IMR-90 (cell line): ENCODE measurements around the gene ZNF608. TPM values are rescaled to one million over a fixed set of nuclear protein-coding genes. Genes with fewer than 3 reads are reported as not detected.

Experiments used
- ATAC-seq: fragments of 200-7000 bp; cut with Tn5 transposase; 2 replicates; pipeline ENCODE4 v1.9.1; 2020; ENCODE audit warnings: low read depth, mild to moderate bottlenecking, moderate library complexity
- BruUV-seq: library from RNA; stranded (reverse); fragments of 400-500 nt; replicated peaks from 2 replicates; lab custom pipeline; 2021; lab: Mats Ljungman, UMichigan
- CTCF ChIA-PET: fragments of 300-600 bp; formaldehyde crosslinking; extraction: SDS; loops from one replicate; lab custom pipeline; 2021; ENCODE audit warnings: antibody characterized with exemption; lab: Yijun Ruan, JAX
- POLR2A ChIA-PET: fragments of 300-600 bp; sonication (Branson Sonifier 250); formaldehyde crosslinking; loops from one replicate; lab custom pipeline; 2022; ENCODE audit warnings: antibody characterized with exemption; ENCODE audit not compliant: unreplicated experiment; lab: Charles Lee
- DNase-seq: peaks from one replicate; pipeline ENCODE4 v3.0.0; 2013
- H2AFZ ChIP-seq: replicated peaks from 2 replicates; pipeline ENCODE3; 2013; ENCODE audit warnings: low read length, mild to moderate bottlenecking; ENCODE audit not compliant: poor library complexity
- H2AK5ac ChIP-seq: 2 replicates; pipeline ENCODE4 v1.6.1; 2013; ENCODE audit warnings: low read depth, low read length, inconsistent platforms
- H2AK9ac ChIP-seq: replicated peaks from 2 replicates; pipeline ENCODE3; 2013; ENCODE audit warnings: mild to moderate bottlenecking, low read depth, low read length, moderate library complexity; ENCODE audit not compliant: poor library complexity
- H2BK120ac ChIP-seq: 2 replicates; pipeline ENCODE4 v1.6.1; 2013; ENCODE audit warnings: low read depth, low read length, inconsistent platforms
- H2BK15ac ChIP-seq: 3 replicates; pipeline ENCODE4 v1.6.1; 2013; ENCODE audit warnings: low read depth, low read length, inconsistent platforms
- H2BK20ac ChIP-seq: 2 replicates; pipeline ENCODE4 v1.6.1; 2013; ENCODE audit warnings: low read depth, mild to moderate bottlenecking, inconsistent platforms, low read length, moderate library complexity
- H2BK5ac ChIP-seq: 2 replicates; pipeline ENCODE4 v1.6.1; 2013; ENCODE audit warnings: mild to moderate bottlenecking, low read depth, low read length, inconsistent platforms; ENCODE audit not compliant: poor library complexity, severe bottlenecking
- H3K14ac ChIP-seq: replicated peaks from 2 replicates; pipeline ENCODE4 v1.6.1; 2013; ENCODE audit warnings: low read depth, low read length, inconsistent platforms
- H3K18ac ChIP-seq: 2 replicates; pipeline ENCODE4 v1.6.1; 2013; ENCODE audit warnings: low read depth, low read length, control low read depth
- H3K23ac ChIP-seq: 2 replicates; pipeline ENCODE4 v1.6.1; 2013; ENCODE audit warnings: low read depth, low read length, inconsistent platforms
- H3K27ac ChIP-seq: 2 replicates; pipeline ENCODE4 v1.5.1; 2013; ENCODE audit warnings: mild to moderate bottlenecking, control low read depth, low read length; ENCODE audit not compliant: insufficient read depth
- H3K27me3 ChIP-seq: 2 replicates; pipeline ENCODE4 v1.6.1; 2013; ENCODE audit warnings: low read length; ENCODE audit not compliant: control insufficient read depth, insufficient read depth
- H3K36me3 ChIP-seq: 2 replicates; pipeline ENCODE4 v1.6.1; 2013; ENCODE audit warnings: low read length, mixed read lengths; ENCODE audit not compliant: control insufficient read depth, insufficient read depth
- H3K4ac ChIP-seq: 2 replicates; pipeline ENCODE4 v1.6.1; 2013; ENCODE audit warnings: low read depth, low read length, inconsistent platforms
- H3K4me1 ChIP-seq: 2 replicates; pipeline ENCODE4 v1.6.1; 2013; ENCODE audit warnings: low read length, mixed read lengths; ENCODE audit not compliant: control insufficient read depth, insufficient read depth
- H3K4me2 ChIP-seq: 2 replicates; pipeline ENCODE4 v1.6.1; 2013; ENCODE audit warnings: low read depth, mild to moderate bottlenecking, control low read depth, low read length, moderate library complexity
- H3K4me3 ChIP-seq: 2 replicates; pipeline ENCODE4 v1.5.1; 2013; ENCODE audit warnings: low read depth, mild to moderate bottlenecking, control low read depth, low read length, moderate library complexity; ENCODE audit not compliant: insufficient read depth
- H3K56ac ChIP-seq: 2 replicates; pipeline ENCODE4 v1.6.1; 2013; ENCODE audit warnings: low read length, inconsistent platforms; ENCODE audit not compliant: insufficient read depth; ENCODE audit errors: extremely low read depth
- H3K79me1 ChIP-seq, 2 experiments: 2 replicates each; pipeline ENCODE4 v1.6.1; 2013; ENCODE audit warnings: low read length in 2 of 2, inconsistent platforms in 1 of 2, low read depth in 1 of 2
- H3K9ac ChIP-seq: 2 replicates; pipeline ENCODE4 v1.6.1; 2013; ENCODE audit warnings: low read depth, low read length, control low read depth
- H3K9me1 ChIP-seq: 2 replicates; pipeline ENCODE4 v1.6.1; 2013; ENCODE audit warnings: low read length, inconsistent platforms; ENCODE audit not compliant: insufficient read depth
- H3K9me3 ChIP-seq: 2 replicates; pipeline ENCODE4 v1.6.1; 2013; ENCODE audit warnings: low read length; ENCODE audit not compliant: control insufficient read depth, insufficient read depth
- H4K20me1 ChIP-seq: 2 replicates; pipeline ENCODE4 v1.6.1; 2013; ENCODE audit warnings: low read length, inconsistent platforms; ENCODE audit not compliant: insufficient read depth
- H4K5ac ChIP-seq: 2 replicates; pipeline ENCODE4 v1.6.1; 2013; ENCODE audit warnings: mild to moderate bottlenecking, low read depth, low read length, control low read depth
- H4K8ac ChIP-seq, 2 experiments: 2 replicates each; pipeline ENCODE4 v1.6.1; 2013; ENCODE audit warnings: low read depth in 2 of 2, low read length in 2 of 2, control low read depth in 1 of 2, inconsistent platforms in 1 of 2
- H4K91ac ChIP-seq: 2 replicates; pipeline ENCODE4 v1.6.1; 2013; ENCODE audit warnings: low read depth, low read length, inconsistent platforms; ENCODE audit not compliant: insufficient read depth
- MAZ ChIP-seq: IDR thresholded peaks from 2 replicates; pipeline ENCODE4 v1.6.1; 2012; ENCODE audit warnings: low read depth, mild to moderate bottlenecking, low read length, improper control_type of control experiment, moderate library complexity, borderline replicate concordance
- WGBS, 2 experiments: methylation state at CpG; one replicate each; pipeline versions ENCODE4 v1.1.5 to v1.1.7; 2013; ENCODE audit warnings: missing lambda C conversion rate in 2 of 2; ENCODE audit not compliant: insufficient read length in 1 of 2; ENCODE audit errors: extremely low coverage in 2 of 2; 5-methylcytosine and 5-hydroxymethylcytosine counted together
- dilution Hi-C: fragments of 300-500 bp; cut with HindIII; formaldehyde crosslinking; loops from one replicate; pipeline ENCODE4 v1.14.3; 2018; ENCODE audit warnings: low sequenced_read_pairs; ENCODE audit not compliant: unreplicated experiment
- in situ Hi-C: fragments of 300-500 bp; cut with MboI; formaldehyde crosslinking; loops from 3 replicates; pipeline ENCODE4 v1.14.3; 2019; ENCODE audit warnings: low sequenced_read_pairs, inconsistent platforms, mixed read lengths
- intact Hi-C: fragments of 100-400 bp; cut with micrococcal nuclease; formaldehyde crosslinking; loops from 2 replicates; pipeline ENCODE4 v1.10.0; 2022
- polyA plus RNA-seq, 3 experiments: library from polyadenylated mRNA; depleted of rRNA; stranded (reverse); fragments of >200 nt; gene quantifications; 2 replicates each; pipeline ENCODE4 v1.2.3, GENCODE V29; 2012; ENCODE audit warnings: low replicate concordance in 1 of 3
- total RNA-seq: library from RNA; depleted of rRNA; stranded (reverse); fragments of >200 nt; gene quantifications from 2 replicates; pipeline ENCODE4 v1.2.3, GENCODE V29; 2012
- TF ChIP-seq, protein P1 (sequence below): fragments of 150-350 bp; IDR thresholded peaks from 2 replicates; pipeline ENCODE4 v1.6.1; 2017; ENCODE audit warnings: mild to moderate bottlenecking, antibody characterized with exemption, low read length, low read depth

The ZNF608 gene
- total and polyA plus RNA-seq, 2 of the 4 experiments (the other 2 are of a cell fraction), result 9.8 to 15.1 TPM

DNA sequence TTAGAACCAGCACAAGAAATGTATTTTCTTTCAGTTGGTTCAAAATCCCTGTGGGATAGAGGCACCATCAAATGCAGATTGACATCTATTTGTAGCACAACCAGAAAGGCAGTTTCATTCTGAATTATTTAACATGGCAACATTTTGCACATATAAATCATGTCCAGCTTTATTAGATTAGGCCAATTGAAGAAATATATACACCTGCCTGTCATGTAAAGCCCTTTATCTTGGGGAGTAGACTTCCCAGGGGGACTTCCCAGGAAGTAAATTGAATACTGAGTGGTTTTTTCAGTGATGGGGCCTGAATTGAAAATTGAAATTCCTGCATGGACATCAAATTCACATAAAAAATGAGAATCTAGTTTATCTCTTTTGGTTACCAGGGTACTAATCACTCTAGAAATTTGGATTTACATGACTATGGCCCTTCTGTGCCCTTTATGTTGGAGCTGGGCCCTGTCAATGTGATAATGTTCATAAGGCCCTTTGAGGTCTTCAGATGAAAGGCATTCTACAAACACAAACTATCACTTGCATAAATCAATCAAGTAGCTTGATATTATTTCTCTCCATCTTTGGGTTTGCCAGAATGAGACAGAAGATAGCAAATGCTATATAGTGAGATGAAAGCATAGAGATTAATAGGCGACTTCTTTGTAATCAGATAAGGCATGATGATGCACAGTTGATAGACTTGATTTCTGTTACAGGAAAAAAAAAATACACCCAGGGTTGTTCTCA, 26.2 kb upstream of the ZNF608 start:
- H3K36me3 ChIP-seq, result no peaks in the 10 kb centered on the region
- no peak overlapping the region for H2BK5ac ChIP-seq
- BruUV-seq, result no TSS peak
- H4K20me1 ChIP-seq, result no peaks in the 10 kb centered on the region
- no peak overlapping the region for H3K18ac ChIP-seq
- H3K4me2 ChIP-seq, result no peak overlapping the region
- H2BK120ac ChIP-seq, result no peak overlapping the region
- H3K27ac ChIP-seq, result no peak overlapping the region
- no peak overlapping the region for H3K56ac ChIP-seq
- no peaks in the 10 kb centered on the region for H3K9me1 ChIP-seq
- no peak for ATAC-seq
- intact Hi-C loops, result no loop called here
- H2AK5ac ChIP-seq, result no peak overlapping the region
- no CpG with 5 or more reads among the region's 1 CpG for WGBS, 2 experiments
- H2BK20ac ChIP-seq, result no peak overlapping the region
- no peak overlapping the region for H4K8ac ChIP-seq
- H3K4me1 ChIP-seq, result no peaks in the 10 kb centered on the region
- DNase-seq, result no peak
- in situ Hi-C loops, result no loop called here
- H3K79me1 ChIP-seq, result no peaks in the 10 kb centered on the region
- ChIA-PET POLR2A (no interaction called here), CTCF (no interaction called here)
- H3K14ac ChIP-seq, result no peak overlapping the region
- no peak overlapping the region for H4K5ac ChIP-seq
- dilution Hi-C loops, result no loop called here
- no peak overlapping the region for H2BK15ac ChIP-seq
- no peaks in the 10 kb centered on the region for H3K27me3 ChIP-seq
- no peak overlapping the region for H3K4ac ChIP-seq
- TF ChIP-seq, protein P1, sequence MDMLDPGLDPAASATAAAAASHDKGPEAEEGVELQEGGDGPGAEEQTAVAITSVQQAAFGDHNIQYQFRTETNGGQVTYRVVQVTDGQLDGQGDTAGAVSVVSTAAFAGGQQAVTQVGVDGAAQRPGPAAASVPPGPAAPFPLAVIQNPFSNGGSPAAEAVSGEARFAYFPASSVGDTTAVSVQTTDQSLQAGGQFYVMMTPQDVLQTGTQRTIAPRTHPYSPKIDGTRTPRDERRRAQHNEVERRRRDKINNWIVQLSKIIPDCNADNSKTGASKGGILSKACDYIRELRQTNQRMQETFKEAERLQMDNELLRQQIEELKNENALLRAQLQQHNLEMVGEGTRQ, result no peak
- no peak for TF ChIP-seq MAZ
- no peak overlapping the region for H3K9ac ChIP-seq
- H2AK9ac ChIP-seq, result no peak overlapping the region
- H3K9me3 ChIP-seq, result no peaks in the 10 kb centered on the region
- no peak overlapping the region for H3K4me3 ChIP-seq
- no peak overlapping the region for H2AFZ ChIP-seq
- no peak overlapping the region for H3K23ac ChIP-seq
- H4K91ac ChIP-seq, result no peak overlapping the region
